ENCODE measurements around the gene TDG.
"Not testable (repeated sequence)": the region's sequence is repeated elsewhere in the genome, so short reads cannot be mapped to it uniquely, and the experiment has no call there.

TDG gene

DNA sequence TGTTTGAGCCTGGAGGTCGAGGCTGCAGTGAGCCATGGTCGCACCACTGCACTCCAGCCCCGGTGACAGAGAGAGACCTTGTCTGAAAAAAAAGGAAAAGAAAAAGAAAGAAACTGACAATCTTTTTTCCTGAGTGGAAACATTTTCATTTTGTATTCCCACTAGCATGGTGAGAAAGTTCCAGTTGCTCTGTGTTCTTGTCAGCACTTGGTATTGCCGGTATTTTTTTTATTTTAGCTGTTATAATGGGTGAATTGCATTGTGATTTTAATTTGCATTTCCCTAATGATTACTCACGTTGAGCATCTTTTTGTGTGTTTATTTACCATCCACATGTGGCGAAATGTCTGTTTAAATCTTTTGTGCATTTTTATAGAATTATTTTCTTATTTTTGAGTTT, 58.7 kb downstream of the TDG start:
- DNase-seq = no peak

DNA sequence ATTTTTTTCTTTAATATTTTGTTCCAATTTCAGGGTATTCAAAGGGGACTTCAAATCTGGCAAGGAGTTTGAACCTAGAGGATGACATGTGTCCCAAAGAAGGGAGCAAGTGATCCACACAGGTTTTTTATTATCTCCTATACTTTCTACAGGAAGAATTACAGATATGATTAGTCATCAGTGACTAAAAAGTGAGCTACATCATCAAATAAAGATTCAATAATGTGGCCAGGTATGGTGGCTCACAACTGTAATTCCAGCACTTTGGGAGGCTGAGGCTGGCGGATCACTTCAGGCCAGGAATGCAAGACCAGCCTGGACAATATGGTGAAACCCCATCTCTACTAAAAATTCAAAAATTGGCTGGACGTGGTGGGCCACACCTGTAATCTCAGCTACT, 60.1 kb downstream of the TDG start:
- DNase-seq = no peak

- no peak for DNase-seq
Observed at GRCh38 chr12:104026841-104027599, 61.3 kb downstream of the TDG start.

GRCh38 chr12:104030596-104030995, 64.9 kb downstream of the TDG start:
- DNase-seq = not testable (repeated sequence)

DNA sequence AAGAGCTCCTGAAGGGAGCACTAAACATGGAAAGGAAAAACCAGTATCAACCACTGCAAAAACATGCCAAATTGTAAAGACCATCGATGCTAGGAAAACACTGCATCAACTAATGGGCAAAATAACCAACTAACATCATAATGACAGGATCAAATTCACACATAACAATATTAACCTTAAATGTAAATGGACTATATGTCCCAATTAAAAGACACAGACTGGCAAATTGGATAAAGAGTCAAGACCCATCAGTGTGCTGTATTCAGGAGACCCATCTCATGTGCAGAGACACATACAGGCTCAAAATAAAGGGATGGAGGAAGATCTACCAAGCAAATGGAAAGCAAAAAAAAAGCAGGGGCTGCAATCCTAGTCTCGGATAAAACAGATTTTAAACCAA, 70.5 kb downstream of the TDG start:
- not testable (repeated sequence) for DNase-seq
